ENCODE data around the gene ELL.

Gene ELL

GRCh38 chr19:18503971-18504885 is 17.6 kb downstream of the ELL start:
- DNase-seq: no peak

GRCh38 chr19:18503337-18503970 is 18.4 kb downstream of the ELL start:
- no peak for DNase-seq

- DNase-seq: peak; percentile 53
These were observed 19.1 kb downstream of the ELL start for GRCh38 chr19:18502638-18503294.

- DNase-seq: no peak
These were observed 19.6 kb downstream of the ELL start for GRCh38 chr19:18502246-18502637.

GRCh38 chr19:18501832-18502231 is 20.0 kb downstream of the ELL start:
- DNase-seq: peak; percentile 36

- DNase-seq: no peak
These were observed 20.5 kb downstream of the ELL start for GRCh38 chr19:18501351-18501750.

GRCh38 chr19:18500799-18501198 is 21.1 kb downstream of the ELL start:
- no peak for DNase-seq

GRCh38 chr19:18500376-18500775 is 21.5 kb downstream of the ELL start:
- no peak for DNase-seq

GRCh38 chr19:18499055-18499775 is 22.7 kb downstream of the ELL start:
- no peak for DNase-seq

GRCh38 chr19:18496980-18497256 is 25.0 kb downstream of the ELL start:
- no peak for DNase-seq

GRCh38 chr19:18496167-18496979 is 25.5 kb downstream of the ELL start:
- peak; percentile 86 for DNase-seq

- no peak for DNase-seq
These were observed 26.5 kb downstream of the ELL start for GRCh38 chr19:18495204-18495911.

- DNase-seq: no peak
These were observed 27.6 kb downstream of the ELL start for GRCh38 chr19:18494267-18494607.

- no peak for DNase-seq
These were observed 28.2 kb downstream of the ELL start for GRCh38 chr19:18493440-18494266.

GRCh38 chr19:18491995-18492953 is 29.6 kb downstream of the ELL start:
- DNase-seq: no peak

GRCh38 chr19:18490728-18491127 is 31.1 kb downstream of the ELL start:
- peak; percentile 53 for DNase-seq

- no peak for DNase-seq
These were observed 32.2 kb downstream of the ELL start for GRCh38 chr19:18489627-18490184.

- DNase-seq: no peak
These were observed 32.8 kb downstream of the ELL start for GRCh38 chr19:18488838-18489626.

GRCh38 chr19:18488403-18488723 is 33.5 kb downstream of the ELL start:
- DNase-seq: no peak

Measured in CD4-positive, alpha-beta T cell treated with Interleukin-15 for 1 hour (primary cell).